ENCODE results near the gene DUSP7. TPM values are rescaled to one million over a fixed set of nuclear protein-coding genes. Genes with fewer than 3 reads are reported as not detected.

Gene DUSP7
- total RNA-seq, 1 experiment from 2014 or later = 18.8 TPM

DNA sequence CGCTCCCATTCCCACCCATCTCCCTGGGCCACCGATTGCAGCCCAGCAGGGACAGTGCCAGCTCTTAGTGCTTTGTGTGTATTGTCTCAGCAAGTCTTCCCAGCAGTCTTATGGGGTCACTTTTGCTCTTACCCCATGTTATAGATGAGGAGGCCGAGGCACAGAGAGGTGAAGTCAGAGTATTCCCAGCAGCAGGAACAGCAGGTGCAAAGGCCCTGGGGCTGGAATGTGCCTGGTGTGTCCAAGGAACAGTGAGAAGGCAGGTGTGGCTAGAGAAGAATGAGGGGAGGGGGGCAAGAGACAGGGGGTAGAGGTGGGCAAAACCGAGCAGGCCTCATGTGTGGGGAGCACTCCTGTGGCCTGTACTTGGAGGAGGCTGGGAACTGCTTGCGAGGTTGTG, 12.8 kb upstream of the DUSP7 start:
- ATAC-seq (no peak), DNase-seq (ENCODE audit: low spot score) (no peak)
- no peaks in the 10 kb centered on the region for H3K9me3 Mint-ChIP-seq
- H3K27ac Mint-ChIP-seq = 0 out of 2 replicates have a peak overlapping the region, but pooled peaks have one; percentile 63
- H3K27me3 Mint-ChIP-seq (ENCODE audit: low read depth) = no peaks in the 10 kb centered on the region
- no peaks in the 10 kb centered on the region for H3K4me1 Mint-ChIP-seq
- TF ChIP-seq HMGXB4 (CRISPR knock-in tag; IDR thresholded peaks at IDR 0.05) = no peak
- TF ChIP-seq E2F5 (CRISPR knock-in tag; IDR thresholded peaks at IDR 0.05) = no peak
- no peak for TF ChIP-seq NR1H2 (CRISPR knock-in tag; IDR thresholded peaks at IDR 0.05)
- TF ChIP-seq, protein P1, sequence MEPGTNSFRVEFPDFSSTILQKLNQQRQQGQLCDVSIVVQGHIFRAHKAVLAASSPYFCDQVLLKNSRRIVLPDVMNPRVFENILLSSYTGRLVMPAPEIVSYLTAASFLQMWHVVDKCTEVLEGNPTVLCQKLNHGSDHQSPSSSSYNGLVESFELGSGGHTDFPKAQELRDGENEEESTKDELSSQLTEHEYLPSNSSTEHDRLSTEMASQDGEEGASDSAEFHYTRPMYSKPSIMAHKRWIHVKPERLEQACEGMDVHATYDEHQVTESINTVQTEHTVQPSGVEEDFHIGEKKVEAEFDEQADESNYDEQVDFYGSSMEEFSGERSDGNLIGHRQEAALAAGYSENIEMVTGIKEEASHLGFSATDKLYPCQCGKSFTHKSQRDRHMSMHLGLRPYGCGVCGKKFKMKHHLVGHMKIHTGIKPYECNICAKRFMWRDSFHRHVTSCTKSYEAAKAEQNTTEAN (CRISPR knock-in tag; IDR thresholded peaks at IDR 0.05) = no peak
- no peak for TF ChIP-seq ZNF416 (CRISPR knock-in tag; IDR thresholded peaks at IDR 0.05)
- TF ChIP-seq, protein P2, sequence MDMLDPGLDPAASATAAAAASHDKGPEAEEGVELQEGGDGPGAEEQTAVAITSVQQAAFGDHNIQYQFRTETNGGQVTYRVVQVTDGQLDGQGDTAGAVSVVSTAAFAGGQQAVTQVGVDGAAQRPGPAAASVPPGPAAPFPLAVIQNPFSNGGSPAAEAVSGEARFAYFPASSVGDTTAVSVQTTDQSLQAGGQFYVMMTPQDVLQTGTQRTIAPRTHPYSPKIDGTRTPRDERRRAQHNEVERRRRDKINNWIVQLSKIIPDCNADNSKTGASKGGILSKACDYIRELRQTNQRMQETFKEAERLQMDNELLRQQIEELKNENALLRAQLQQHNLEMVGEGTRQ (CRISPR knock-in tag; IDR thresholded peaks at IDR 0.05) = no peak
- TF ChIP-seq, protein P3, sequence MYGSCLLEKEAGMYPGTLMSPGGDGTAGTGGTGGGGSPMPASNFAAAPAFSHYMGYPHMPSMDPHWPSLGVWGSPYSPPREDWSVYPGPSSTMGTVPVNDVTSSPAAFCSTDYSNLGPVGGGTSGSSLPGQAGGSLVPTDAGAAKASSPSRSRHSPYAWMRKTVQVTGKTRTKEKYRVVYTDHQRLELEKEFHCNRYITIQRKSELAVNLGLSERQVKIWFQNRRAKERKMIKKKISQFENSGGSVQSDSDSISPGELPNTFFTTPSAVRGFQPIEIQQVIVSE (CRISPR knock-in tag; IDR thresholded peaks at IDR 0.05; ENCODE audit: borderline replicate concordance) = no peak
- TF ChIP-seq GRHL2 (CRISPR knock-in tag; IDR thresholded peaks at IDR 0.05; ENCODE audit: insufficient replicate concordance, severe bottlenecking) = no peak
- TF ChIP-seq TEAD4 (CRISPR knock-in tag; IDR thresholded peaks at IDR 0.05) = no peak
- TF ChIP-seq RELA (CRISPR knock-in tag; IDR thresholded peaks at IDR 0.05; ENCODE audit: borderline replicate concordance) = no peak
- no peak for TF ChIP-seq SMAD3 (CRISPR knock-in tag; IDR thresholded peaks at IDR 0.05; ENCODE audit: borderline replicate concordance)
- TF ChIP-seq, protein P4, sequence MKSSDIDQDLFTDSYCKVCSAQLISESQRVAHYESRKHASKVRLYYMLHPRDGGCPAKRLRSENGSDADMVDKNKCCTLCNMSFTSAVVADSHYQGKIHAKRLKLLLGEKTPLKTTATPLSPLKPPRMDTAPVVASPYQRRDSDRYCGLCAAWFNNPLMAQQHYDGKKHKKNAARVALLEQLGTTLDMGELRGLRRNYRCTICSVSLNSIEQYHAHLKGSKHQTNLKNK (CRISPR knock-in tag; IDR thresholded peaks at IDR 0.05) = no peak
- ChIA-PET POLR2A (no interaction called here), CTCF (interaction anchor here (1.4 kb wide), 1 partner anchor 16 kb away, joined by 4 read pairs; no protein-coding TSS in a partner anchor)
- H3K36me3 Mint-ChIP-seq = peaks cover 3% of the 10 kb centered on the region; the same call in 1 of the 2 replicates
- H3K4me3 Mint-ChIP-seq = no peak overlapping the region

DNA sequence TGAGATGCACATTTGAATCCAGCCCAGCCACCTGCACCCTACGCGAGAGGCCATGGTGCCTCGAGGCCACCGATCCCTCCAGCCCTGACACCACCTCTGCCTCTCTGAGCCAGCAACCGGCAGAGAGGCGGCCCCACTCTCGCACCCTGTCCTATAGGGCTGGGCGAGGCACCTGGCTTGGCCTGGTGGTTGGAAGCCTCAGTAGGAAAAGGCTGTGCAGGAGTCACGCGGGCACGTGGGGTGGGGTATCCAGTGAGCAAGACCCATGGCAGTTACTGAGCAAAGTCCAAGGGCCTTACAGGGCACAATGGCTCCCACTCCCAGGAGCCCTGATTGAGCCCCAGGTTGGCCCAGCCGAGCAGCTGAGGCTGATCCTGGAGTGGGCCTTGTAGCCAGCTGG, 12.4 kb upstream of the DUSP7 start:
- Mint-ChIP-seq H3K9me3 (no peaks in the 10 kb centered on the region), H3K27me3 (ENCODE audit: low read depth) (no peaks in the 10 kb centered on the region), H3K36me3 (no peaks in the 10 kb centered on the region), H3K27ac (no peak overlapping the region), H3K4me1 (no peaks in the 10 kb centered on the region), H3K4me3 (no peak overlapping the region)
- POLR2A ChIA-PET = no interaction called here
- DNase-seq (ENCODE audit: low spot score) (no peak), ATAC-seq (no peak)
- TF ChIP-seq TEAD4 (CRISPR knock-in tag; IDR thresholded peaks at IDR 0.05) (no peak), ZNF317 (CRISPR knock-in tag; IDR thresholded peaks at IDR 0.05; ENCODE audit: borderline replicate concordance, low read depth) (no peak), ELF4 (CRISPR knock-in tag; IDR thresholded peaks at IDR 0.05; ENCODE audit: low read depth) (no peak), OVOL2 (CRISPR knock-in tag; IDR thresholded peaks at IDR 0.05; ENCODE audit: borderline replicate concordance) (no peak), ZSCAN18 (CRISPR knock-in tag; IDR thresholded peaks at IDR 0.05) (no peak), RORB (CRISPR knock-in tag; IDR thresholded peaks at IDR 0.05) (no peak), FOXP4 (CRISPR knock-in tag; IDR thresholded peaks at IDR 0.05) (no peak), CTCF (IDR thresholded peaks at IDR 0.05) (no peak), CREB1 (CRISPR knock-in tag; IDR thresholded peaks at IDR 0.05) (no peak), GTF2I (CRISPR knock-in tag; conservative IDR thresholded peaks at IDR 0.05) (no peak)
- CTCF ChIA-PET = interaction anchor here (1.4 kb wide), 1 partner anchor 15 kb away, joined by 4 read pairs; no protein-coding TSS in a partner anchor

Measured in WTC11 (cell line).